Measurements from ENCODE around the gene ZC3H13. TPM values are rescaled to one million over a fixed set of nuclear protein-coding genes. Genes with fewer than 3 reads are reported as not detected.

The ZC3H13 gene
- total and polyA plus RNA-seq, 2 of the 8 experiments (the other 6 are each of a cell fraction or from before 2014, with no cell fraction given): 5.1 to 57.8 TPM

DNA sequence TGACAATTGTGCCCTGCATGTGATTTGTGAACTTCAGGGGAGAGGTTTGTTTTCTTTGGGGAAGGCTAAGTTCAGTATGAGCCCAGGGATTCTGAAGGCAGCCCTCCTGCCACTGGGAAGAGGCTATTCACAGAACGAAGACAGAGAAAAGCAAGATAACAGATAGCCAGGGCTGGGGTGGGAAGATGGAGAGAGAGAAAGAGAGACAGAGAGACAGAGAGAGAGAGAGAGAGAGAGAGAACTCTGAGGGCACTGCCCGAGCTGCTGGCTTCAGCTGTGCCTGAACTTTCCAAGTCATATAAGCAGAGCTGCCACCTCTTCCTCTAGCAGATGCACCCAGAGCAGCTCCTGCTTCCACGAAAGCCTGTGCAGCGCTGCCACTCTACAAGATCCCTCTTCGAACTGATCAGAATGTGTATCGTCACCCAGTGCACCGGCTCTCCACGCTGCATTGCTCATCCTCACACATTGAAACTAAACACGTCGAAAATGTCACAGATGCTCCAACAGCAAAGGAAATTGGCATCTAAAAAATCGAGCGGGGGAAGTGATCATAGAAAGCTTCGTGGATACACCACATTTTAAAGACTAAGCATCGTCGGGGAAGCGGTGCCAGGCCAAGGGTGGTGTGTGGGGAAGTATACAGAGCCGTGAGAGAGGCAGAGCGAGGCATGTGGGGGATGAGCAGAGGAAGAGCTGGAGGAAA, 119.2 kb downstream of the ZC3H13 start (continued):
- TF ChIP-seq, protein P1, sequence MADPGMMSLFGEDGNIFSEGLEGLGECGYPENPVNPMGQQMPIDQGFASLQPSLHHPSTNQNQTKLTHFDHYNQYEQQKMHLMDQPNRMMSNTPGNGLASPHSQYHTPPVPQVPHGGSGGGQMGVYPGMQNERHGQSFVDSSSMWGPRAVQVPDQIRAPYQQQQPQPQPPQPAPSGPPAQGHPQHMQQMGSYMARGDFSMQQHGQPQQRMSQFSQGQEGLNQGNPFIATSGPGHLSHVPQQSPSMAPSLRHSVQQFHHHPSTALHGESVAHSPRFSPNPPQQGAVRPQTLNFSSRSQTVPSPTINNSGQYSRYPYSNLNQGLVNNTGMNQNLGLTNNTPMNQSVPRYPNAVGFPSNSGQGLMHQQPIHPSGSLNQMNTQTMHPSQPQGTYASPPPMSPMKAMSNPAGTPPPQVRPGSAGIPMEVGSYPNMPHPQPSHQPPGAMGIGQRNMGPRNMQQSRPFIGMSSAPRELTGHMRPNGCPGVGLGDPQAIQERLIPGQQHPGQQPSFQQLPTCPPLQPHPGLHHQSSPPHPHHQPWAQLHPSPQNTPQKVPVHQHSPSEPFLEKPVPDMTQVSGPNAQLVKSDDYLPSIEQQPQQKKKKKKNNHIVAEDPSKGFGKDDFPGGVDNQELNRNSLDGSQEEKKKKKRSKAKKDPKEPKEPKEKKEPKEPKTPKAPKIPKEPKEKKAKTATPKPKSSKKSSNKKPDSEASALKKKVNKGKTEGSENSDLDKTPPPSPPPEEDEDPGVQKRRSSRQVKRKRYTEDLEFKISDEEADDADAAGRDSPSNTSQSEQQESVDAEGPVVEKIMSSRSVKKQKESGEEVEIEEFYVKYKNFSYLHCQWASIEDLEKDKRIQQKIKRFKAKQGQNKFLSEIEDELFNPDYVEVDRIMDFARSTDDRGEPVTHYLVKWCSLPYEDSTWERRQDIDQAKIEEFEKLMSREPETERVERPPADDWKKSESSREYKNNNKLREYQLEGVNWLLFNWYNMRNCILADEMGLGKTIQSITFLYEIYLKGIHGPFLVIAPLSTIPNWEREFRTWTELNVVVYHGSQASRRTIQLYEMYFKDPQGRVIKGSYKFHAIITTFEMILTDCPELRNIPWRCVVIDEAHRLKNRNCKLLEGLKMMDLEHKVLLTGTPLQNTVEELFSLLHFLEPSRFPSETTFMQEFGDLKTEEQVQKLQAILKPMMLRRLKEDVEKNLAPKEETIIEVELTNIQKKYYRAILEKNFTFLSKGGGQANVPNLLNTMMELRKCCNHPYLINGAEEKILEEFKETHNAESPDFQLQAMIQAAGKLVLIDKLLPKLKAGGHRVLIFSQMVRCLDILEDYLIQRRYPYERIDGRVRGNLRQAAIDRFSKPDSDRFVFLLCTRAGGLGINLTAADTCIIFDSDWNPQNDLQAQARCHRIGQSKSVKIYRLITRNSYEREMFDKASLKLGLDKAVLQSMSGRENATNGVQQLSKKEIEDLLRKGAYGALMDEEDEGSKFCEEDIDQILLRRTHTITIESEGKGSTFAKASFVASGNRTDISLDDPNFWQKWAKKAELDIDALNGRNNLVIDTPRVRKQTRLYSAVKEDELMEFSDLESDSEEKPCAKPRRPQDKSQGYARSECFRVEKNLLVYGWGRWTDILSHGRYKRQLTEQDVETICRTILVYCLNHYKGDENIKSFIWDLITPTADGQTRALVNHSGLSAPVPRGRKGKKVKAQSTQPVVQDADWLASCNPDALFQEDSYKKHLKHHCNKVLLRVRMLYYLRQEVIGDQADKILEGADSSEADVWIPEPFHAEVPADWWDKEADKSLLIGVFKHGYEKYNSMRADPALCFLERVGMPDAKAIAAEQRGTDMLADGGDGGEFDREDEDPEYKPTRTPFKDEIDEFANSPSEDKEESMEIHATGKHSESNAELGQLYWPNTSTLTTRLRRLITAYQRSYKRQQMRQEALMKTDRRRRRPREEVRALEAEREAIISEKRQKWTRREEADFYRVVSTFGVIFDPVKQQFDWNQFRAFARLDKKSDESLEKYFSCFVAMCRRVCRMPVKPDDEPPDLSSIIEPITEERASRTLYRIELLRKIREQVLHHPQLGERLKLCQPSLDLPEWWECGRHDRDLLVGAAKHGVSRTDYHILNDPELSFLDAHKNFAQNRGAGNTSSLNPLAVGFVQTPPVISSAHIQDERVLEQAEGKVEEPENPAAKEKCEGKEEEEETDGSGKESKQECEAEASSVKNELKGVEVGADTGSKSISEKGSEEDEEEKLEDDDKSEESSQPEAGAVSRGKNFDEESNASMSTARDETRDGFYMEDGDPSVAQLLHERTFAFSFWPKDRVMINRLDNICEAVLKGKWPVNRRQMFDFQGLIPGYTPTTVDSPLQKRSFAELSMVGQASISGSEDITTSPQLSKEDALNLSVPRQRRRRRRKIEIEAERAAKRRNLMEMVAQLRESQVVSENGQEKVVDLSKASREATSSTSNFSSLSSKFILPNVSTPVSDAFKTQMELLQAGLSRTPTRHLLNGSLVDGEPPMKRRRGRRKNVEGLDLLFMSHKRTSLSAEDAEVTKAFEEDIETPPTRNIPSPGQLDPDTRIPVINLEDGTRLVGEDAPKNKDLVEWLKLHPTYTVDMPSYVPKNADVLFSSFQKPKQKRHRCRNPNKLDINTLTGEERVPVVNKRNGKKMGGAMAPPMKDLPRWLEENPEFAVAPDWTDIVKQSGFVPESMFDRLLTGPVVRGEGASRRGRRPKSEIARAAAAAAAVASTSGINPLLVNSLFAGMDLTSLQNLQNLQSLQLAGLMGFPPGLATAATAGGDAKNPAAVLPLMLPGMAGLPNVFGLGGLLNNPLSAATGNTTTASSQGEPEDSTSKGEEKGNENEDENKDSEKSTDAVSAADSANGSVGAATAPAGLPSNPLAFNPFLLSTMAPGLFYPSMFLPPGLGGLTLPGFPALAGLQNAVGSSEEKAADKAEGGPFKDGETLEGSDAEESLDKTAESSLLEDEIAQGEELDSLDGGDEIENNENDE (IDR thresholded peaks at IDR 0.05; ENCODE audit: insufficient replicate concordance, low read length): no peak
- TF ChIP-seq RBBP5 (IDR thresholded peaks at IDR 0.05; ENCODE audit: borderline replicate concordance, low read depth, low read length): no peak
- no peak for TF ChIP-seq EGR1 (IDR thresholded peaks at IDR 0.05; ENCODE audit: borderline replicate concordance, low read depth, low read length)
- TF ChIP-seq JUN (IDR thresholded peaks at IDR 0.05; ENCODE audit: low read depth, low read length): no peak
- TF ChIP-seq PHF8 (conservative IDR thresholded peaks at IDR 0.05; ENCODE audit: low read depth, low read length): no peak

Measured in H1 (cell line).